Peyer's patch (tissue), 4 donors: Measurements from ENCODE around the gene CREBL2.

Experiments used
- POLR2A ChIP-seq, 2 donors: fragments of 450-650 bp; IDR thresholded peaks; one replicate each; pipeline ENCODE4 v1.5.1; 2017; ENCODE audit warnings: antibody characterized with exemption in 2 of 2, mild to moderate bottlenecking in 2 of 2, moderate library complexity in 2 of 2
- TF ChIP-seq, protein P1 (sequence below), 6 experiments: fragments of 450-650 bp in 4 of 6; fragments of 200-600 bp in 2 of 6; sonication (generic) in 1 of 6; IDR thresholded peaks; one replicate each; pipeline ENCODE4 v1.5.1; 2017 to 2019; ENCODE audit warnings: antibody characterized with exemption in 6 of 6, mild to moderate bottlenecking in 3 of 6, moderate library complexity in 1 of 6

DNA sequence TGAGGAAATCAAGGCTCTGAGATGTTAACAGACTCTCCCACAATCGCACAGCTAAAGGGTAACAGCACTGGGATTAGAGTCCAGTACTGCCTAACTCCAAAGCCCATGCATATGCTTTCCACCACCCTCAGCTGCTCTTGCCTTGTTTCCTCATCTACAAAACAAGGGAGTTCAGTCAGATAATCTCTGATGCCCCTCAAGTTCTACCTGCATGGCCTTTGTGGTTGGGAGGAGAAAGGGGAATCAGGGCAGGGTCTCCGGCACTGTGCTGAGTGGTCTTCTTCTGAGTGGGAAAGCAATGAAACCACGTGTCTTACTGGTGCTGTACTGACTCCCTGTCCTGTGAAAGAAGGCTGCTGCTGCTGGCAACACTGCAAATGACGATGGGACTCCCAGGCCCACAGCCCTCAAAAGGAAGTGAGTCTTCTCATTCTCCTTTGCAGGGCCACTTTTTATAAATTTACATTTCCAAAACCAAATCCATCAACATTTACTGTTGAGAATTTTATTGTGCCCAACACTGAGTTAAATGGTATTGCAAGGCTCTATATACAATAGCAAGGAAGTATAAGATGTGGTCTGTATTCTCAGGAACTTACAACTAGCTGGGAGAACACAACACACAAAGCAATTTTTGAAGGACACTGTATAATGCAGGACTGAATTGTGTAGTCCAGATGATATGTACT, 29.3 kb upstream of the CREBL2 start:
- TF ChIP-seq, protein P1, sequence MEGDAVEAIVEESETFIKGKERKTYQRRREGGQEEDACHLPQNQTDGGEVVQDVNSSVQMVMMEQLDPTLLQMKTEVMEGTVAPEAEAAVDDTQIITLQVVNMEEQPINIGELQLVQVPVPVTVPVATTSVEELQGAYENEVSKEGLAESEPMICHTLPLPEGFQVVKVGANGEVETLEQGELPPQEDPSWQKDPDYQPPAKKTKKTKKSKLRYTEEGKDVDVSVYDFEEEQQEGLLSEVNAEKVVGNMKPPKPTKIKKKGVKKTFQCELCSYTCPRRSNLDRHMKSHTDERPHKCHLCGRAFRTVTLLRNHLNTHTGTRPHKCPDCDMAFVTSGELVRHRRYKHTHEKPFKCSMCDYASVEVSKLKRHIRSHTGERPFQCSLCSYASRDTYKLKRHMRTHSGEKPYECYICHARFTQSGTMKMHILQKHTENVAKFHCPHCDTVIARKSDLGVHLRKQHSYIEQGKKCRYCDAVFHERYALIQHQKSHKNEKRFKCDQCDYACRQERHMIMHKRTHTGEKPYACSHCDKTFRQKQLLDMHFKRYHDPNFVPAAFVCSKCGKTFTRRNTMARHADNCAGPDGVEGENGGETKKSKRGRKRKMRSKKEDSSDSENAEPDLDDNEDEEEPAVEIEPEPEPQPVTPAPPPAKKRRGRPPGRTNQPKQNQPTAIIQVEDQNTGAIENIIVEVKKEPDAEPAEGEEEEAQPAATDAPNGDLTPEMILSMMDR (IDR thresholded peaks at IDR 0.05): no peak
- TF ChIP-seq POLR2A (IDR thresholded peaks at IDR 0.05): no peak
